NCI-H2171 (cell line): ENCODE measurements around the gene TNFRSF1B.

ENCODE experiments used
- DNase-seq: peaks from one replicate; lab custom pipeline; 2025; lab: John Stamatoyannopoulos, UW

Gene TNFRSF1B

DNA sequence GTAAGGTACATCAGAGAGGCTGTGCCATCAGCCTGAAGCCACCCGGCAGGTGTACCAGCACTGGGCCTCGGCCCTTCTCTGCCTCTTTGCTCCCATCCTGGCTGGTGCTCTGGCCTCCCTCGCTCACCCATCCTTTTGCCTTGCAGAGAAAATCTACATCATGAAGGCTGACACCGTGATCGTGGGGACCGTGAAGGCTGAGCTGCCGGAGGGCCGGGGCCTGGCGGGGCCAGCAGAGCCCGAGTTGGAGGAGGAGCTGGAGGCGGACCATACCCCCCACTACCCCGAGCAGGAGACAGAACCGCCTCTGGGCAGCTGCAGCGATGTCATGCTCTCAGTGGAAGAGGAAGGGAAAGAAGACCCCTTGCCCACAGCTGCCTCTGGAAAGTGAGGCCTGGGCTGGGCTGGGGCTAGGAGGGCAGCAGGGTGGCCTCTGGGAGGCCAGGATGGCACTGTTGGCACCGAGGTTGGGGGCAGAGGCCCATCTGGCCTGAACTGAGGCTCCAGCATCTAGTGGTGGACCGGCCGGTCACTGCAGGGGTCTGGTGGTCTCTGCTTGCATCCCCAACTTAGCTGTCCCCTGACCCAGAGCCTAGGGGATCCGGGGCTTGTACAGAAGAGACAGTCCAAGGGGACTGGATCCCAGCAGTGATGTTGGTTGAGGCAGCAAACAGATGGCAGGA lies 24.5 kb upstream of the TNFRSF1B start:
- no peak for DNase-seq

DNA sequence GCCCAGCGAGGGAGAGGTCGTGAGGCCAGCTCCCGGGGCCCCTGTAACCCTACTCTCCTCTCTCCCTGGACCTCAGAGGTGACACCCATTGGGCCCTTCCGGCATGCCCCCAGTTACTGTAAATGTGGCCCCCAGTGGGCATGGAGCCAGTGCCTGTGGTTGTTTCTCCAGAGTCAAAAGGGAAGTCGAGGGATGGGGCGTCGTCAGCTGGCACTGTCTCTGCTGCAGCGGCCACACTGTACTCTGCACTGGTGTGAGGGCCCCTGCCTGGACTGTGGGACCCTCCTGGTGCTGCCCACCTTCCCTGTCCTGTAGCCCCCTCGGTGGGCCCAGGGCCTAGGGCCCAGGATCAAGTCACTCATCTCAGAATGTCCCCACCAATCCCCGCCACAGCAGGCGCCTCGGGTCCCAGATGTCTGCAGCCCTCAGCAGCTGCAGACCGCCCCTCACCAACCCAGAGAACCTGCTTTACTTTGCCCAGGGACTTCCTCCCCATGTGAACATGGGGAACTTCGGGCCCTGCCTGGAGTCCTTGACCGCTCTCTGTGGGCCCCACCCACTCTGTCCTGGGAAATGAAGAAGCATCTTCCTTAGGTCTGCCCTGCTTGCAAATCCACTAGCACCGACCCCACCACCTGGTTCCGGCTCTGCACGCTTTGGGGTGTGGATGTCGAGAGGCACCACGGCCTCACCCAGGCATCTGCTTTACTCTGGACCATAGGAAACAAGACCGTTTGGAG lies 23.7 kb upstream of the TNFRSF1B start:
- no peak for DNase-seq

DNA sequence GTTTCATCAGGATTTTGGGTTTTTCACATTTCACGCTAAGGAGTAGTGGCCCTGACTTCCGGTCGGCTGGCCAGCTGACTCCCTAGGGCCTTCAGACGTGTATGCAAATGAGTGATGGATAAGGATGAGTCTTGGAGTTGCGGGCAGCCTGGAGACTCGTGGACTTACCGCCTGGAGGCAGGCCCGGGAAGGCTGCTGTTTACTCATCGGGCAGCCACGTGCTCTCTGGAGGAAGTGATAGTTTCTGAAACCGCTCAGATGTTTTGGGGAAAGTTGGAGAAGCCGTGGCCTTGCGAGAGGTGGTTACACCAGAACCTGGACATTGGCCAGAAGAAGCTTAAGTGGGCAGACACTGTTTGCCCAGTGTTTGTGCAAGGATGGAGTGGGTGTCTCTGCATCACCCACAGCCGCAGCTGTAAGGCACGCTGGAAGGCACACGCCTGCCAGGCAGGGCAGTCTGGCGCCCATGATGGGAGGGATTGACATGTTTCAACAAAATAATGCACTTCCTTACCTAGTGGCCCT lies 23.1 kb upstream of the TNFRSF1B start:
- no peak for DNase-seq

DNA sequence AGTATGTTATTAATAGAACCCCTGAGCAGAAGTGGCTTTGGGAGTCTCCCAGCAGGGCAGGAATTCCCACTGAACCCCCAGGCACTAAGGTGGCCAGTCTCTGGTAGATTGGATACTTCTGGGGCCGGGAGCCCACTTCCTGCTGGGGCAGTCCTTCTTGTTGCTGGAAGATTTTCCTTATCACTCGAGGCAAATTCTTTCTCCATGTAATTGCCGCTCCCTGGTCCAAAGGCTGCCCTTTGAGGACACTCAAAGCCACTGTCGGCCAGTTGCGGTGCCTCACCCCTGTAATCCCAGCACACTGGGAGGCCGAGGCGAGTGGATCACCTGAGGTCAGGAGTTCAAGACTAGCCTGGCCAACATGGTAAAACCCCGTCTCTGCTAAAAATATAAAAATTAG lies 22.6 kb upstream of the TNFRSF1B start:
- no peak for DNase-seq

DNA sequence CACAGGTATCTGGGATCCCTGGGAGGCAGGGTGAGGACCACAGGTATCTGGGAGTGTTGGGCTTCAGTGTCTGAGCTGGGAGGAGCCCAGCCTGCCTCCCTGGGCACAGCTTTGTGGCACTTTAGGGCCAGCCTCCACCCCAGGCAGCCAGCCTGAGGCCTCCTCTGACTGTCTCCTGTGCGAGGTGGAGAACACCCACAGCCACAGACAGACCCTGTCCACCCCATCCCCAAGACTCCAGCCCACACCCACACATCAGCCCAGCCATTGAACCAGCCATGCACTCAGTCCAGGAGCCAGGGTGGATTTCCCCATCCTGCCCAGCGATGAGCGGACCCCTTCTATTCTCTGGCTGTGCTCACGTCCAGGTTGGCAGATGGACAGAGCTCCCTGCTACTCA lies 21.8 kb upstream of the TNFRSF1B start:
- DNase-seq, result no peak

DNA sequence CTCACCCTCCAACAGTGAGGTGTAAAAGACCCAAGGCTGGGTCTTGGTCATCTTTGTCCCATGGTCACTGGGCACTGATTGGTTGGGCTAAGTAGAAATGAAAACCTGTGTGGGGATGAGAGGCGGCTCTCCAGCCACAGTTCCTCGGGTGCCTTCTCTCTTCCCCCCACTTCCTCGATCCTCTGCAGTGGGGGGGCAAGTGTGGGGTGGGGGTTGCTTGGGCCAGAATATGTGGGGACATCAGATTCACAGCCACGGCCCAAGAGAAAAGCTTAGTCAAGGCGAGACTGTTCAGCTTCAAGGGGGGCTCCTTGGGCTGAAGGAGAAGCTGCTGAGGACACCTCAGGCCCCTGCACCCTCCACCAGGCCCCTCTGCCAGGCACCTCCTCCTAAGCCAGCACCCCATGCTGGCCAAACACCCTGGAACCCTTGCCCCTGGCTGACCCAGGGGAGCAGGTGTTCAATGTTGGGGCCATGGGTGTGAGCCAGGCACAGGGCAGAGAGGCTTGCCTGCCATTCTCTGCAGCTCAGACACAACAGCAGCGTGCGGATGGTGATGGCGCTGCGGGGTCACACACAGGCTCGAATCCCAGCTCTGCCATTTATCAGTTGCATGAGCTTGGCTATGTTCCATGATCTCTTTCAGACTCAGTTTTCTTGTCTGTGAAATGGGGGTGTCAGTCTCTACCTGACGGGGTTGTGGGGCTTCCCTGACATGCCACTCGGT lies 21.0 kb upstream of the TNFRSF1B start:
- no peak for DNase-seq

DNA sequence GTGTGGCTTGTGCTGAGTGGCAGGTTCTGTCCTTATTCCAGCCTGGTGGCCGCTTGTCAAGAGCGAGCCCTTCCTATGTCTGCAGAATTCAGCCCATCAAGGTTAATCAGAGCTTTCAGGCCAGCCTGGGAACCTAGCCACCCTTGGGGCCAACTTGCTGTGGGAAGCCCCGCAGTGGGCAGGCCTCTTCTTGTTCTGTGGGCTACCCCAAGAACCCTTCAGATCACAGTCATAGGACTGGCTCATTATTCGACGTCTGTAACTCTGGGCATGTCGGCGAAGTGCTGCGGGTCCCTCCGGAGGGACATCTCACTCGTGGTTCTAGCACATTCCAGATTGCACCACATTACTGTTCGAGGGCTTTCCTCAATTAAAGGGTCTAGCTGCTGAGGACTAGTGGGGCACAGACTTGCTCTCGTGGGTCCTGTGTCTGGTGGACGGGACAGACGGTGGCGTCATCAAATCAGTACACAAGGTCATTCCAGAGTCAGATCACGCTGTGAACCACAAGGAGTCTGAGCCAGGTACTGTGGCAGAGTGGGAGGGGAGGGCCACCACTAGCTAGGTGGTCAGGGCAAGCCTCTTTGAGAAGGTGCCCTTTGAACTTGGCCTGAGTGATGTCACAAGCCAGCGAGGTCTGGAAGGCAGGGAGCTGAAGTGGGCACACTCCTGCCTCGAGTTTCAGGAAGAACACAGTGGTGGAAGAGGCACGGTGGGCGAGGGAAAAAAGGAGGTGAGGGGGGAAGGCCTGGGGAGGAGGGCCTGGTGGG lies 20.3 kb upstream of the TNFRSF1B start:
- no peak for DNase-seq

DNA sequence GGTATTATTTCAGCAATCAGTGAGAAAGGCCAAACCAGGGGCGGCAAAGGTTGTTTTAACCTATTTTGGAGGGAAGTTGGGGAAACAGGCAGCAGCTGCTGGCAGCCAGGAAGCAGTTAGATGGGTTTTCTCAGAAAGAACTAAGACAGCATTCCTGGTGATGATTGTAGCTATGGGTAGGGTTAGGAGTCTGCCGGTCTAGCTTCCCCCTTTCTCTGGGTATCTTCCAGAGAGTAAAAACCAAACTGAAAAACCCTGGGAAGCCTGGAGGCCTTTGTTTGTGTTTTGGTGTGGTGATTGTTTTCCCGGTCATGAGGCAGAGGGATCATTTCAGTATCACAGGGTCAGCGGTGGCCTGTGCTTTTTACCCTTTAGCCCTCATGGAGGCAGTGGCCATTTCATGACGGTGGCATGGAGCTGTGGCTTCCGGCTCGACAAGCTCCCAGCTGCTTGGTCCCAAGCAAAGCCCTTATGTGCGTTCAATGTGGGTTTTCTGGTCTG lies 19.5 kb upstream of the TNFRSF1B start:
- no peak for DNase-seq

DNA sequence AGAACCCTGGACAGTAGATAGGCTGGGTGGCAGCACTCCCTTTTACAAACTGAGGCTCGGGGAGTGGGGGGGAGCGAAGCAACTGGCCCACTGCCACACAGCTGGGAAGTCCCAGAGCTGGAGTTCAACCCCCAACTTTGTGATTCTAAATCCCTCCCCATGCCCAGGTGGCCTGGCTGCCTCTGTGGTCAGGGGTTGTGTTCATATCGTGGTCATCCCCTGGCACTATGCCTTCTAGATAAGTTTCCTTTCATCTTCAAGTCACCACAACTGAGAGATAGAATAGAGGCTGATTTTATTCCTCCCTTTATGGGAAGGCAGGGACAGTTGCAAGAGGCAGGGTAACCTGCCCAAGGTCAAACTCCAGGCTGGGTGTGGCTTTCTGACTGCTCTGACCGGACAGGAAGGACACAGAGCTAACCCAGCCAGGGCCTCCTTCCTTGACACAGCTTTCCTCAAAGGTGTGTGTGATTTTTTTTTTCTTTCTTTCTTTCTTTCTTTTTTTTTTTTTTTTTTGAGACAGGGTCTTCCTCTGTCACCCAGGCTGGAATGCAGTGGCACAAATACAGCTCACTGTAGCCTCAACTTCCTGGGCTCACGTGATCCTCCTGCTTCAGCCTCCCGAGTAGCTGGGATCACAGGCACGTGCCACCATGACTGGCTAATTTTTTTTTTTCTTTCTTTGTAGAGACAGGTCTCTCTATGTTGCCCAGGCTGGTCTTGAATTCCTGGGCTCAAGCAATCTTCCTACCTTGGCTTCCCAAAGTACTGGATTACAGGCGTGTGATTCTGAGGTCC lies 18.4 kb upstream of the TNFRSF1B start:
- DNase-seq, result no peak

DNA sequence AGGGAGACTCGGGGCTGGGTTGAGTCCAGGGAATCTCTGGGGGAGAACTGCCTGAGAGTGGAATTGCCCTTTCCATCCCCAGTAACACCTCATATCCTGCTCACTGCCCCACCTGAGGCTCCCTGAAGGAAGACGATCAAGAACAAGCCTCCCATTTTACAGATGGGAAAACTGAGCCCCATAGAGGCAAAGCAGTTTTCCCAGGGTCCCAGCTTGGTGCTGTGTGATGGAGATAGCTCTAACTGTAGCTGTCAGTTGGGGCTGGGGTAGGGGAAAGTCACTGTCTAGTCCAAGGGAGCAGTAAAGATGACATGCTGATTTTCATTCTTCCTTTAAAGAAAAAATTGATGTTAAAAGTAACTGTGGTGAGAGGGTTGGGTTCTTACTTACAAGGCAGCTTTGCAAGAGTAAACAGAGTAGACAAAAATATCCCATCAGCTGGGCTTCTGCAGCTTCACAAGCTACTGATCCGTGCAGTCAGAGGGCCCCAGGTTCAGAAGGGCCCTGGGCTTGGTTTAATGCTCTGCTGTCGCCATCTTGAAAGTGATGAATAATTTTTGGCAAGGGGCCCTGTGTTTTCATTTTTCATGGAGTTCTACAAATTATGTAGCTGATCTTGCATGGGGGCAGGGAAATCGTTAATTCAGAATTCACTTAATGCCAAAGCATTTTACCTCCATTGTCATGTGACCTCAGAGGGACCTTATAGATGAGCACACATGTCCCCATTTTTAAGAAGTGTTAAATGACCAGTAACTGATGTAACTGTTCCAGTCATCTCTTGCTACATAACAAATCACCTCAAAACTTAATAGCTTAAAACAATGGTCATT lies 17.6 kb upstream of the TNFRSF1B start:
- DNase-seq, result no peak

DNA sequence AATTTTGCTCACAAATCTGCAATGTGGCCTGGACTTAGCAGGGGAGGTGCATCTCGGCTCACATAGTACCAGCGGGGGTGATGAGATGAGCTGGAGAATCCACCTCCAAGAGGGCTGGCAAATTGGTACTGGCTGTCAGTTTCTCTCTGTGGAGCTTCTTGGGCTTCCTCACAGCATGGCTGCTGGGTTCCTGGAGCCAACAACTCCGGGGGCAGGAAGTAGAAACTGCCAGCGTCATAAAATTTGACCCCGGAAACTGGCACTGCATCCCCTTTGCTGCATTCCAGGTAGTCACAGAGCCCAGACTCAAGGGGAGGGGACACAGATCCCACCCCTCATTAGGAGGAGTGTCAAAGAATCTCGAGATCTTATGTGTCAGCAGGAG lies 17.0 kb upstream of the TNFRSF1B start:
- DNase-seq, result no peak

DNA sequence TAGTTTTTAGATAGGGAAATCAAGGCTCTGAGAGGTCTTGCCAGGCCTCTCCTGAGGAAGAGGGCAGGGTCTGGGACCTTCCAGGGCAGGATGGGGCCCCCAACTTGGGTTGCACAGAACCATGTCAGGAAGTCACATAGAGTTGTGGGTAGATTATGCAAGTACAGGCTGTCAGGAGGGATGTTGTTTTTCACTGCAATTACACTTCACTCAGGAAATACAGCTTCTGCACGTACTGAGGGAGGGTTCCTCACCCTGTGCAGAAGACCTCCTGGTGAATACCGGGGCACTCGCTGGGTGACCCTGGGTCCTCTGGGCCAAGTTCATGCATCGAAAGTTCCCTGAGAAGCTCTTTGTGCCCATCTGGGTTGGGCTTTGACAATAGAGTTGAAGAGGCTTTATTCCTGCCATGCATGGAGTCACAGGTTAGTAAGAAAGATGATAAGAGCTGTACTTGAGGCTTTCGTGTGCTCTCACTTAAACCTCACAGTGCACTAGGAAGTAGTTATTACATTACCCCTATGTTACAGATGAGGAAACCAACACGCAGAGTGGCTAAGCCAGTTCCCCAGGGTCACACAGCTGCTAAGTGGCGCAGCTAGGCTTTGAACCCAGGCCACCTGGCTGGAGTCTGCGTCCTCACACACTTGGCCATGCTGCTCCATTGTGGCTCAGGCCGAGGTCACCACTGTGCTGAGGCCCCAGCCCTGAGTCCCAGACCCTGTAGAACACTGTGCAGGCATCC lies 16.2 kb upstream of the TNFRSF1B start:
- DNase-seq, result no peak

DNA sequence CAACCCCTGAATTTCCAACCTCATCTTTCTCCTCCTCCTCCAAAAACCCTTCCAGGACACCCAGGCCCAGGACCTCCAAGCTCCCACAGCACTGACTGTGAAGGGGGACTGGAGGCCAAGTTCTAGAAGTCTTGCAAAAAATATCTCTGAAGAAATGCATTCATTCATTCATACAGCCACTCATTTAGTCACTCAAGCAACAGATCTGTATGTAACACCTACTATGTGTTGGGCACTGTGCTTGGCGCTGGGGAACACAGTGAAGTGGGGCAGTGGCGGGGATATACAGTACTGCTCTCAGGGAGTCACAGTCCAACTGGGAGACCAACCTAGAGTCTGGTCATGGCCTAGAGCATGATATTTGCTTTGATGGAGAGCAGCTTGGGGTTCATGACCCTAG lies 15.3 kb upstream of the TNFRSF1B start:
- DNase-seq, result no peak

DNA sequence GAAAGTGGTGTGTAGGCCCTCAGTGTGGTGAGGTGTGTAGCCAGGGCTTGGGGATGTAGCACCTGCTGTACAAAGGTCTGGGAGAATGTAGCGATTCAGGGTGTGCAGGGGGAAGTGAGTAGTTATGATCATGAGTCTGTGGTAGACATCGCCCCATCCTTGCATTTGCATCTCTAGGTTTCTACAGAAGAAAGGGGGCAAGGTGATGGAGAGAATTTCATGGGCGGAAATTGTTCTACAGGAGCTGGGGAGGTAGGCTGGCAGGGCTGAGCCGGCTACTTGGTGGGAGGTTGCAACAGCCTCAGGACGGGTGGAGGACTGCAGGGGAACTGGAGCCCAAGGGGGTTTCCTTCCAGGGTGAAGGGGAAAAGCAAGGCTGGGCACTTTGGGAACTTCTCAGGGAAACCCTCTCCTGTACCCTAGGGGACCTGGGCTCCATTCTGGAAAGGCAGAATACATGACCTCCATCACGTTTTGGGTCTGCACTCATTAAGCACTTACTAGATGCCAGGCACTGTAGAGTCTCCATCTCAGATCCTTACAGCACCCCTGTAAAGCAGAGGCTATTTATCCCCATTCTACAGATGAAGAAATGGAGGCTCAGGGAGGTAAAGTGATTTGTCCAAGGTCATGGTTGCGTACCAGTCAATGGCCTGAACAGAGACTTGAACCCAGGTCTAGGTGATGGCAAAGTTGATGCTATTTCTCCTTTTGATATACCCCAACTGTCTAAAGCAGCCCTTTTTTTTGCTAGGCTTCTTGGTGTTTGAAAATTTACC lies 14.5 kb upstream of the TNFRSF1B start:
- DNase-seq, result no peak

DNA sequence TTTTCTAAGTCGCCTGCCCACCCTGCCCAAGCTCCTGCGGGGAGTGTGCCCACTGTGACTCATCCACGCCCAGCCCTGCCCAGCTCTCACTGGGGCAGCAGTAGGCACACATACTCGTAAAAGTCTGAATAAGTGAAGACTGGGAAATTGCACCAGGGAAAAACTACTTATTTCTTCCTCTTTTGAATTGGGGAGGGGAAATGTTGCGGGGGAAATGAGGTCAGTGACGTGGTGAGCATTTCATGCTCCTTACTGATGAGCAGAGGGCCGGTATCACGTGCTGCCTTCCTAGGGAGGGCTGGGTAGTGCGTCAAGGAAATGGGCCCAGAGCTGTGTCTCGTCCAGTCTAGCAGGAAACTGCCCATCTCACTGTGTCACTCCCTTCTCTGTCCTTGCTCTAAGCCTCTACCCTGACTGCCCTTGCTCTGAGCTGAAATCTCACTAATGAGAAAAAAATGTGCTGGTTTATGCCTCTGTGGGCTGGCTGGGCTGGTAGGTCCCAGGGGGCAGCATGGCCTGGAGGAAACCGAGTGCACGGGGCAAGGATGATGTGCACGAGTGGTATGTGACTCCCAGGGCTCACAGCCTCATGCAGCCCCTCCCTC lies 13.5 kb upstream of the TNFRSF1B start:
- DNase-seq, result no peak

DNA sequence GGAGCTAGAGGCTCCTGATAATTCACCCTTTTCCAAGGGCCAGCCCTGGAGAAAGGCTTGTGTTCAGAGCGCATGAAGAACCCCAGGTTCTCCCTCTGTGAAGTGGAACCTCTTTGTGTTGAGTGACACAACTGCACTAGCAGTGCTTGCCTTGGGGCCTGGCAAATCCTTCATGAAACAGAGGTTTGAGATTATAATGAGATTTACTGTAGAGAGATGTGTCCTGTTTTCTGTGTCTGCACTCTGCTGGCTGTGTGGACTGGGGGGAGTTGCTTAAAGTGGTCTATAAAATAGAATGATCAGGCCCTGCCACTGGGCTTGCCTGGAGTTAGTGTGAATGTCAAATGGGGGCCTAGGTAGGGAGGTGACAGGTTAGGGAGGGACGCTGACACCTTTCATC lies 11.5 kb upstream of the TNFRSF1B start:
- DNase-seq, result no peak

DNA sequence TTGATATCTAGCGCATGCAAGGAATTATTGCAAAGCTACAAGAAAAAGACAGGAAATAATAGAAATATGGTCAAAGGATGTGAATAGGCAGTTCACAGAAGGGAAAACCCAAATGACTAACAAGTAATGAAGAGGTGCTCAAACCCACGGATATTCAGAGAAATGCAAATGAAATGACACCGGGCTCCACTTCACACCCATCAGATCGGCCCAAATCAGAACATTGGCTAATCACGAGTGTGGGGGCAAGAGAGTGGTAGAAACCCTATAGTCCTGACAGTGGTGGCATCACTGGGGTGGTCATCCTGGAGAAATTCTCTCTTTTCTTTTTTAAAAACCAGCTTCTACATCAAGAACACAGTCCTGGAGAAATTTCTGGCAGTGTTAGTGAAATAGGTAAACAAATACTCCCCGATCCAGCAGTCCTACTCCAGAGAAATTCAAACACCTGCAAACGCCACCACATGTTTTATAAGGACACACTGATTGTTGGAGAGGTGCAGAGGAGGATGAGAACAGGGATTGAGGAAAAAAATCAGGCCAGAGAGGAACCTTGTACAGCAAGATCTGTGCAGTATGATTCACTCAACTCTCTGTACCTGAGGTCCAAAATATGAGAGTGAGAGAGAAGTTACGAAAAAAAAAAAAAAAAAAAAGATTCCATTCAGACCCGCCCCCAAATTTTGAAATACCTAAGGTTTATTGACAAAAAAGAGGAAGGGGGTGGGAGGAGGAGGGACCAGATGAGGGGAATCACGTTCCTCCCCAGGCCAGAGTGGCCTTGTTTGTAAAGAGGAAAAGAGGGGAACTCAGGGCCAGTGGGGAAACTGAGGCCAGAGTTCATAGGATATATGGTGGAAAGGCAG lies 9.2 kb upstream of the TNFRSF1B start:
- no peak for DNase-seq
